HG03039 (cell line): Measurements from ENCODE around the gene ZNF654.
"Not testable (repeated sequence)": the region's sequence is repeated elsewhere in the genome, so short reads cannot be mapped to it uniquely, and the experiment has no call there.

Experiments used
- ATAC-seq: cut with Tn5 transposase; IDR thresholded peaks from one replicate; pipeline ENCODE4 v1.9.1; 2021; ENCODE audit warnings: mild to moderate bottlenecking, moderate library complexity; ENCODE audit not compliant: unreplicated experiment

ZNF654 gene

GRCh38 chr3:88059380-88060170 lies 520 bp downstream of the ZNF654 start:
- peak; percentile 6 for ATAC-seq

GRCh38 chr3:88061746-88062145 lies 2.7 kb downstream of the ZNF654 start:
- no peak for ATAC-seq

GRCh38 chr3:88075072-88075471 lies 16.0 kb downstream of the ZNF654 start:
- no peak for ATAC-seq

- no peak for ATAC-seq
These were observed 16.4 kb downstream of the ZNF654 start for GRCh38 chr3:88075497-88075896.

- ATAC-seq = no peak
These were observed 17.7 kb downstream of the ZNF654 start for GRCh38 chr3:88076712-88077111.

GRCh38 chr3:88078932-88079331 lies 19.9 kb downstream of the ZNF654 start:
- no peak for ATAC-seq

GRCh38 chr3:88082854-88083253 lies 23.8 kb downstream of the ZNF654 start:
- no peak for ATAC-seq

GRCh38 chr3:88084097-88084501 lies 25.0 kb downstream of the ZNF654 start:
- ATAC-seq = no peak

GRCh38 chr3:88090681-88091080 lies 31.6 kb downstream of the ZNF654 start:
- no peak for ATAC-seq

- ATAC-seq = no peak
These were observed 33.2 kb downstream of the ZNF654 start for GRCh38 chr3:88092270-88092669.

GRCh38 chr3:88093266-88093665 lies 34.2 kb downstream of the ZNF654 start:
- no peak for ATAC-seq

- ATAC-seq = peak; percentile 76
These were observed 42.1 kb downstream of the ZNF654 start for GRCh38 chr3:88101142-88101541.

- ATAC-seq = no peak
These were observed 46.3 kb downstream of the ZNF654 start for GRCh38 chr3:88105325-88105724.

- no peak for ATAC-seq
These were observed 53.2 kb downstream of the ZNF654 start for GRCh38 chr3:88112289-88112688.

GRCh38 chr3:88113311-88114162 lies 54.5 kb downstream of the ZNF654 start:
- ATAC-seq = peak; percentile 85

- ATAC-seq = no peak
These were observed 56.0 kb downstream of the ZNF654 start for GRCh38 chr3:88114878-88115549.

- no peak for ATAC-seq
These were observed 58.6 kb downstream of the ZNF654 start for GRCh38 chr3:88117683-88118082.

GRCh38 chr3:88118603-88119002 lies 59.5 kb downstream of the ZNF654 start:
- ATAC-seq = not testable (repeated sequence)

GRCh38 chr3:88123526-88123925 lies 64.5 kb downstream of the ZNF654 start:
- ATAC-seq = no peak

GRCh38 chr3:88131695-88132094 lies 72.6 kb downstream of the ZNF654 start:
- ATAC-seq = no peak

GRCh38 chr3:88132894-88133293 lies 73.8 kb downstream of the ZNF654 start:
- no peak for ATAC-seq
